Mononuclear cell (primary cell): ENCODE measurements around the gene XKR3. TPM values are rescaled to one million over a fixed set of nuclear protein-coding genes. Genes with fewer than 3 reads are reported as not detected.
"Not testable (repeated sequence)": the region's sequence is repeated elsewhere in the genome, so short reads cannot be mapped to it uniquely, and the experiment has no call there.

Source experiments
- H3K27me3 ChIP-seq: 2 replicates; pipeline ENCODE4 v1.6.0; 2011; ENCODE audit warnings: low read length, control low read depth; ENCODE audit not compliant: insufficient read depth
- H3K4me1 ChIP-seq: 2 replicates; pipeline ENCODE4 v1.5.1; 2011; ENCODE audit warnings: mild to moderate bottlenecking, low read length, control low read depth; ENCODE audit not compliant: insufficient read depth
- H3K4me3 ChIP-seq: 2 replicates; pipeline ENCODE4 v1.5.1; 2011; ENCODE audit warnings: mild to moderate bottlenecking, low read length, moderate library complexity
- H3K9me3 ChIP-seq: 2 replicates; pipeline ENCODE4 v1.5.1; 2011; ENCODE audit warnings: low read depth, mild to moderate bottlenecking, control low read depth, low read length
- total RNA-seq: library from RNA; depleted of rRNA; stranded (reverse); fragments of >200 nt; gene quantifications from one replicate; pipeline ENCODE4 v1.2.3, GENCODE V29; 2012

Gene XKR3
- total RNA-seq, 1 donor: not detected

DNA sequence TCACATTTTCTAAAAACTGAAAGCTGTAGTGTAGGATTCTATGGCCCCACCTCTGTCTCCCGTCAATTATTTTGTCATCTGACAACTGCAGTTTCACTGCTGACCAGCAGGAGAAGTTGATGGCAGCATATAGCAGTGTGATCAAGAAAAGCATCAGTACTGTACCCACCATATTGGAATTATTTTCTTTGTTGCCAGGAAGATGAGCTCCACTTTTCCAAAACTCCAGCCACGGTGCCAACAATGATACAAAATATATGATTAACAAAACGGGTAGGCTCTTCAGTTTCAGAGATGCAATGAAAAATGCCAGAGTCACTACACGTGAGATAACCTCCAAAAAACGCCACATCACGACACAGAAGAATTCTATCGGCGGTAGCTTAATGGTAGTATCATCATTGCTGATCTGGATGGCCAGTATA, 41.3 kb downstream of the XKR3 start:
- Histone ChIP-seq H3K9me3 (no peaks in the 10 kb centered on the region), H3K27me3 (no peaks in the 10 kb centered on the region), H3K4me3 (no peak overlapping the region), H3K4me1 (no peaks in the 10 kb centered on the region)

DNA sequence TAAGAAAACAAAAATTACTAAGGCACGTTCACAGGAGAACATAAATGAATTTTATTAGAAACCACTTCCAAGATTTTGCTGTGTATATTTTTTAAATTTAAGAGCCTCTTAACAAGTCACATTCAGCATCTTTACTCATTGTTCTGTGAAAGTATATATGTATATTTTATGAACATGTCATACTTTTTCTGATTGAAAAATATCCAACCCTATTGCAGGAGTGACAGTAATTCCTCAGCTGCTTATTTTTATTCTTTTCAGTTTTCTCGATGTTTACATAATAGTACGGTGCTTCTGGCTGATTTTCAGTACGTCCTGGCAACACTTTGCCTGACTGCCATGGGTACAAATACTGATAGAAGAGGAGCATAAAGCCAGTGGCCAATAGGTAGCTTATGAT, 41.8 kb downstream of the XKR3 start:
- Histone ChIP-seq H3K27me3 (no peaks in the 10 kb centered on the region), H3K9me3 (no peaks in the 10 kb centered on the region), H3K4me3 (no peak overlapping the region), H3K4me1 (no peaks in the 10 kb centered on the region)

DNA sequence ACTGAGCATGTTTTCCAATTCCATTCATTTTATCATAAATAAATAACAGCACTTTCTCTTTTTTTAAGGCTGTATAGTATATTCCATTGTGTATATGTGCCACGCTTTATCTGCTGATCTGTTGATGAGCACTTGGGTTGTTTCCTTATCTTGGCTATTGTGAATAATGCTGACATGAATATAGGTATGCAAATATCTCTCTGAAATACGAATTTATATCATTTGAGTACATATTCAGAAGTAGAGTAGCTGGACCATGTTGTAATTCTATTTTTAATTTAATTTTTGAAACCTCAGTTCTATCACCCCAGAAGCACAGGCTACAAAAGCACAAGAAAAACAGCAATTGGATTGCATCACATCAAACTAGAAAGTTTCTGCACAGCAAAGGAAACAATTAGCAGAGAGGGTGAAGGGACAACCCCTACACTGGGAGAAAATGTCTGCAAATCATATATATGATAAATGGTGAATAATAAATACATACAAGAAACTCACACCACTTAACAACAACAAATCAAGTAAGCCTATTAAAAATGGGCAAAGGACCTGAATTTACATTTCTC, 43.4 kb downstream of the XKR3 start:
- H3K27me3 ChIP-seq: no peaks in the 10 kb centered on the region
- H3K4me1 ChIP-seq: no peaks in the 10 kb centered on the region
- H3K9me3 ChIP-seq: no peaks in the 10 kb centered on the region
- no peak overlapping the region for H3K4me3 ChIP-seq

DNA sequence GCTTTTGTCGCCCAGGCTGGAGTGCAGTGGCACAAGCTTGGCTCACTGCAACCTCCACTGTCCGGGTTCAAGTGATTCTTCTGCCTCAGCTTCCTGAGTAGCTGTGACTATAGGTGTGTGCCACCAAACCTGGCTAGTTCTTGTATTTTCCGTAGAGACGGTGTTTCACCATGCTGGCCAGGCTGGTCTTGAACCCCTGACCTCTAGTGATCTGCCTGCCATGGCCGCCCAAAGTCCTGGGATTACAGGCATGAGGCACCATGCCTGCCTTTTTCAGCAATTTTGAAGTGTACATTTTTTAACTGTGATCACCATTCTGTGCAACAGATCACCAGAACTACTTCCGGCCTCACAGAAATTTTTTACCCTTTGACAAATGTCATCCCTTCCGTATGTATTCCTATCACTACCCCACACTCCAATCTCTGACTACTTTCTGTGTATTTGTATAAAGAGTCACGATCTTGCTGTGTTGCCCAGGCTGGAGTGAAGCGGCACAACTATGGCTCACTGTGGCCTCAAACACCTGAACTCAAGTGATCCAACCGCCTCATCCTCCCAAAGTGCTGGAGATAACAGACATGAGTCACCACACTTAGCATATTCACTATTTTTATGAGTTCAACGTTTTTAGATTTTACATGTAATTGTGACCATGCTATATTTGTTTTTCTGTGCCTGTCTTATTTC, 44.0 kb downstream of the XKR3 start:
- Histone ChIP-seq H3K4me1 (no peaks in the 10 kb centered on the region), H3K9me3 (no peaks in the 10 kb centered on the region), H3K27me3 (no peaks in the 10 kb centered on the region)

DNA sequence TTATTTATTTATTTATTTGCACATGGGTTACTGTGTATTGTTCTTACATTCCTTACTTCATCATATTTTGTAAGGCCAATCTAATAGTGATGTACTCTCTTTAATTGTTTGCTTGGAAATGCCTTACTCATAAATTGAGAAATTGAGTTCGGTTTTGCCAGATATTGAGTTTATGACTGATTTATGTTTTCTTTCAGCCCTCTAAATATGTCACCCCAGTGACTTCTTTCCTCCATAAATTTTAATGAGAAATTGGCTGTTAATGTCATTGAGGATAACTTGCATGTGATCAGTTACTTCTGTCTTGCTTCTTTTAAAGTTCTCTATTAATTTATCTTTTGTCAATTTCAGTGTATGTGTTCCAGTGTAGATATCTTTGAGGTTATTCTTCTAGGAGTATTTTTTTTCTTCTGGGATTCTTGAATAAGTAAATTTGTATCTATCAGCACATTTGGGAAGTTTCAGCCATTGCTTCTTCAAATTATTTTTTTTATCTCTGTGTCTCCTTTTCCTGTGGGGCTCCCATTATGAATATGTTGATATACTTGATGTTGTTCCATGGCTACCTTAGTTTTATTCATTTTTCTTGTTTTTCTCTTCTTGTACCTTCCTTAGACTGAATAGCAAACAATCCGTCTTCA, 47.8 kb downstream of the XKR3 start:
- H3K9me3 ChIP-seq: no peaks in the 10 kb centered on the region
- H3K27me3 ChIP-seq: no peaks in the 10 kb centered on the region
- H3K4me1 ChIP-seq: peaks cover 20% of the 10 kb centered on the region

More for the DNA sequence above, 44.0 kb downstream of the XKR3 start:
- H3K4me3 ChIP-seq: no peak overlapping the region

DNA sequence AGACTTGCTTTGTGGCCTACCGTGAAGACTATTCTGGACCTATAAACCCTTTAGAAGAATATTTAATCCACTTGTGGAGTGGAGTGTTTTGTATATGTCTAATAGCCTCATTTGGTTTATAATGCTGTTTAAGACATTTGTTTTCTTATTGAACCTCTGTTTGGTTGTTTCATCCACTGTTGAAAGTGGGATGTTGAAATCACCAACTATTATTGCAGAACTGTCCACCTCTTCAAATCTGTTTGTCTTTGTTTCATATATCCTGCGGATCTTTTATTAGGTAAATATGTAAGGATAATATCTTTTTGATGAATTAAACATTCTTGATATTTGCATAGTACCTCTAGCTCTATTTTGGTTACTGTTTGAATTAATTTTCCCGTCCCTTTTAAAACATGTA, 49.1 kb downstream of the XKR3 start:
- Histone ChIP-seq H3K9me3 (no peaks in the 10 kb centered on the region), H3K27me3 (no peaks in the 10 kb centered on the region), H3K4me1 (peaks cover 20% of the 10 kb centered on the region), H3K4me3 (no peak overlapping the region)

More for the DNA sequence above, 47.8 kb downstream of the XKR3 start:
- H3K4me3 ChIP-seq: no peak overlapping the region

DNA sequence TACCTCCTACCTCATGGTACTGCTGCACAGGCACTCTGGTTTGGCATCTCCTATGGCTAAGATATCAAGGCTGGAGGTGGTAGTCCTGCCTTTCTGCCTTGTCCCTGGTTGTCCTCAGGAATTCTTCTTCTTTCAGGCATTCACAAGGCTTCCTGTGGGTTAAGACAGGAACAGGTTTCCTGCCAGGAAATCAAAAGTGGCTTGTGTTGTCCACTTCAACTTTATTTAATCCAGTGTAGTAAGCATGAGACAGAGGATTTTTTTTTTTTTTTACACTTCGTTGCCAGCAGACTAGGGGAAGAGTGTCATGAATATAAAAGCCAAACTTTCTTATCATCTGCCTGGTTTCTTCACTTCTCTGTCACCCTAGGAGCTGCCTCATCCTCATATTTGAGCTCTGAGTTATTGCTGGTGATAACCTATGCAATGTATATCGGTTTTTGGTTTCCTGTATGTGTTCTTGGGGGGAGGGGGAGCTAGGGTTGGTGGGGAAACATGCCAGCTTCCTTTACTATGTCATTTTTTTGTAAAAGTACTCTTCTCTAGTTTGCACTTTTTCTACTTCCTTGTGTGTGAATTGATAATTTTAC, 50.2 kb downstream of the XKR3 start:
- Histone ChIP-seq H3K4me3 (no peak overlapping the region), H3K27me3 (no peaks in the 10 kb centered on the region), H3K4me1 (peaks cover 20% of the 10 kb centered on the region), H3K9me3 (no peaks in the 10 kb centered on the region)

DNA sequence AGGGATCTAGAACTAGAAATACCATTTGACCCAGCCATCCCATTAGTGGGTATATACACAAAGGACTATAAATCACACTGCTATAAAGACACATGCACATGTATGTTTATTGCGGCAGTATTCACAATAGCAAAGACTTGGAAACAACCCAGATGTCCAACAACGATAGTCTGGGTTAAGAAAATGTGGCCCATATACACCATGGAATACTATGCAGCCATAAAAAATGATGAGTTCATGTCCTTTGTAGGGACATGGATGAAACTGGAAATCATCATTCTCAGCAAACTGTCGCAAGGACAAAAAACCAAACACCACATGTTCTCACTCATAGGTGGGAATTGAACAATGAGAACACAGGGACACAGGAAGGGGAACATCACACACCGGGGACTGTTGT, 53.6 kb downstream of the XKR3 start:
- not testable (repeated sequence) for H3K27me3 ChIP-seq, H3K9me3 ChIP-seq, H3K4me3 ChIP-seq
- H3K4me1 ChIP-seq: peaks cover 20% of the 10 kb centered on the region

DNA sequence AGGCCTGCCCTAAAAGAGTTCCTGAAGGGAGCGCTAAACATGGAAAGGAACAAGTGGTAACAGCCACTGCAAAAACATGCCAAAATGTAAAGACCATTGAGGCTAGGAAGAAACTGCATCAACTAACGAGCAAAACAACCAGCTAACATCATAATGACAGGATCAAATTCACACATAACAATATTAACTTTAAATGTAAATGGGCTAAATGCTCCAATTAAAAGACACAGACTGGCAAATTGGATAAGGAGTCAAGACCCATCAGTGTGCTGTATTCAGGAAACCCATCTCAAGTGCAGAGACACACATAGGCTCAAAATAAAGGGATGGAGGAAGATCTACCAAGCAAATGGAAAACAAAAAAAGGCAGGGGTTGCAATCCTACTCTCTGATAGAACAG, 57.3 kb downstream of the XKR3 start:
- not testable (repeated sequence) for H3K4me3 ChIP-seq, H3K4me1 ChIP-seq, H3K27me3 ChIP-seq, H3K9me3 ChIP-seq

DNA sequence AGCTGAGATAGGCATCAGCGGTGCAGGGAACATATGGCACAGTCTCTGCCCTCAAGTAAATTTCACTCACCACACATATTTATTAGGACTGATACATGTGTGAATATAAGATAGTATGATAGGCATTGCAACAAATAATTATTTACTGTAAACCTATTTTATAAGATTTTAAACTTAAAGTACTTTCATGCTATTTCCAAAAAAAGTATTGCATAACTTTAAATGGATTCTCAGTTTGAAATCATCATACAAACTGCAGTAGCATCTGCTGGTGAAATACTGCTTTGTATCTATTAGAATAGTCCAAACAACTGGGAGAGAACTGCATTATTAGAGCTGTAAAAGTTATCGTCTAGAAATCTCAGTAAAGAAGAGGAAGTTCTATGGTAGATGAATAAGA, 63.0 kb downstream of the XKR3 start:
- H3K4me1 ChIP-seq, H3K27me3 ChIP-seq, H3K4me3 ChIP-seq, H3K9me3 ChIP-seq: not testable (repeated sequence)

DNA sequence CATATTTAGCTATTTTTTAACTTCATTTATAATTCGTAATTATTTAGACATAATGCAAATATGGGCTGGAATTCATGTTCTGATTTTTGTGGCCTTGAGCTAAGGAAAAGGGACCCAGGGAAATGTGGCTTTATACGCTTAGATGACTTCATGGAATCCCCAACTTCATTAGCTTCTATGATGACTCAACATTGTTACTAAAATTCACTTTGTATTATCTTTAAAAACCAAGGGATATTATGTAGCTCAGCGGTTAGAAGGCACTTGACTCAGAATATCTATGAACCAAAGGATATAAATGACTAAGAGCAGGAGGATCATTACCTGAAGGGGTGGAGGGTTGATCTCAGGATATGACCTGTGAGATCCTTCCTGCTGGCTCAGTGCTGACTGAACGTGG, 64.8 kb downstream of the XKR3 start:
- H3K27me3 ChIP-seq, H3K4me3 ChIP-seq, H3K4me1 ChIP-seq, H3K9me3 ChIP-seq: not testable (repeated sequence)

DNA sequence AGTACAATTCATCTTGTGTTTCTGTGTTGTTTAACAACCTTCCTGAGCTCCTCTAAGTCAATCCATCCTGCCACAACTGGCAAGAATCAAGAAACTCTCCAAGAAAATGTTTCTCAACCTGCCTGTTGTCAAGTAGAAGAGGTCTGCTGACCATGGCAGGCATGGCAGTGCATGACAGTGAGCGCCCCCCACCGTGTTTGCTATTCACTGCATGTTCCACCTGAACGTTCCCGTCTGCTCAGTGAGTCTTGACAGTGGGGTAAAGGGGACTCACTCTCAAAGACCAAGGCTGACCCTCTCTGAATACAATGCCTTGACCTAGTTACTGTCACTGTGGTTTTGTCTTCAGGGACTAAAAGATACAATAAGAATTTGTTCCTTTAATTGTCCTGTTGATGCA, 75.9 kb downstream of the XKR3 start:
- H3K9me3 ChIP-seq, H3K27me3 ChIP-seq, H3K4me3 ChIP-seq, H3K4me1 ChIP-seq: not testable (repeated sequence)

DNA sequence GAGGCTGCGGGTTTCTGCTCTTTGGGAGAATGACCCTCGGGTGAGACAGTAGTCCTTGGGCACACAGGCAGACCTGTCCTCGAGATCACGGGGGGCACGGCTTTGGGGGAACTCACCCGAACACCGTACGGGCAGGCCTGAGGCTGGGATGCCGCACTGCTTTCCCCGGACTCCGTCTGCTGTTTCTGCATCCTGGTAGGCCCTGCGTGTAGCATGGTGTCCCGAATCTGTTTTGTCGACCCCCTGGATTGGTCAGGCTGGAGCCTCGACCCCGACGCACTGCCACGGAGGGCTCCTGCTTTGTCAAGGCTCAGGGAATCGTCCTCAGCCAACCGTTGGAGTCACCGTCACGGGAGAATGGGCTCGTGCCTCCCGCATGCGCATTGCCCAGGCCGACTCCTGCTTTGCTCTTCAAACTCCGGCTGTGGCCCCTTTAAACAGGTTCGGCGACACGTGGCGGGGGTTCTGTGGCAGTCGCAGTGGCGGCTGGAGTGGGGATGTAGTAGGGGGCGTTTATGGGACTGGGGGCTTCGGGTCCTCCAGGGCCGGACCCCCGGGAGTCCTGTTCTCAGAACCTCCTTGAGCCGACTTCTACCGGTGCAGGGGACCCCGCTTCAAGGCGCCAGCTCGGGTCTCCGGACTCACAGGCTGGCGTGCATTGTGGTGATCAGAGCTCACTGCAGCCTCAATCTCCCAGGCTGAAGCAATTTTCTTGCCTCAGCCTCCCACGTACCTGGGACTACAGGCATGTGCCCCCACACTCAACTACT, 76.9 kb downstream of the XKR3 start:
- H3K4me1 ChIP-seq, H3K27me3 ChIP-seq, H3K9me3 ChIP-seq, H3K4me3 ChIP-seq: not testable (repeated sequence)

DNA sequence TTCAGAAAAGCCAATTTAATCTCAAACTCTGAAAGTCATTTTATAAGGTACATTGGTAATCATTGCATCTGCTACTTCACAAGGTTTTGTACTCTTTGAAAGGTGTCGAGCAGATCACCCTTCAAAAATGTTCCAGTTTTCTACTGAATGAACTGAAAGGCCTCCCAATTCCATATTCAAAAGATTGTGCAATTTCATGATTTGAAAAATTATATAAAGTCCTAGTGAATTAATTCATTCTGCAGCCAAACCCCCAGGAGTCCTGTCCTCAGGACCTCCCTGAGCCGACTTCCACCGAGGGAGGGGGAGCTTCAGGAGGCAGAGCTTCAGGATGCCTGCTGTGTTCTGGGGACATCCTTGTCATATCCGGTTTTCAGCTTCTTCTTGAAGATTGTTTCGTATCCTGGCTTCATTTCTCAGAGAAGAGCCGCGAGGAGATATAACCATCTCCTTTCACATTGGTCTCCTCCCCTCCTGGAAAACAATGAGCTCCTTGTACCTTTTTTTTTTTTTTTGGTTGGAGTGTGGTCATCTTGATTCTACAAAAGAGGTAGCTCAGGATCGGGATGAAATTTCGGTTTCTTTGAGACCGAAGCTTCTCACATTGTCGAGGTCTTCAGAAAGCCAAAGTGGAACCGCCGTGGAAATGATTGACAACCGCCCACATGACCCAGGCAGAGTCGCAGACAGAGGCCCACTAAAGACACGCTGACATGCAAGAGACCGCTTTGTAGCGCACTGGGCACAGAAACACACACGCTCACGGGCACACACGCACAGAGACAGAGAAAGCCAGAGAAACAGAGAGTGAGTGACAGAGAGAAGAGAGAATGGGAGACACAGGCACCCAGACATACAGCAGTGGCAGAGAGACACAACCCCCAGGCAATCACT, 77.7 kb downstream of the XKR3 start:
- not testable (repeated sequence) for H3K27me3 ChIP-seq, H3K4me3 ChIP-seq, H3K9me3 ChIP-seq, H3K4me1 ChIP-seq
